T-helper 22 cell (primary cell): ENCODE measurements around the gene UMAD1.

ENCODE experiments used
- DNase-seq: peaks from one replicate; pipeline ENCODE4 v3.0.0-alpha.2; 2020; ENCODE audit warnings: low read depth

Gene UMAD1

DNA sequence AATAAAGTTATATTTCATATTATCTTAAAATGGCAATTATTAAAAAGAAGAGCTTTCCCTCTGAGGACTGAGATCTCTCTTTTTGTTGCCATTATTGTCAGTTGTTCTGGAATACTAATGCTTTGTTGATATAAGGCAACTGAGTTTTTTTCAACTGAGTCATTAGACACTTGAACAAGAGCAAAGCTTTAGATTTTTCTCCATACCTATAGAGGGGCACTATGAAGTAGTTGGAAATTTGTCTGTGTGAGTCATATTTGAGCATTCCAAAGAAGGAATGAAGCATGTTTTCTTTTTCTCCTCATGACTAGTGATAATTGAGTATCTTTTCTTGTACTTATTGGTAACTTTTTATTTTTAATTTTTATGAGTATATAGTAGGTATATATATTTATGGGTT is 53.3 kb downstream of the UMAD1 start:
- no peak for DNase-seq

DNA sequence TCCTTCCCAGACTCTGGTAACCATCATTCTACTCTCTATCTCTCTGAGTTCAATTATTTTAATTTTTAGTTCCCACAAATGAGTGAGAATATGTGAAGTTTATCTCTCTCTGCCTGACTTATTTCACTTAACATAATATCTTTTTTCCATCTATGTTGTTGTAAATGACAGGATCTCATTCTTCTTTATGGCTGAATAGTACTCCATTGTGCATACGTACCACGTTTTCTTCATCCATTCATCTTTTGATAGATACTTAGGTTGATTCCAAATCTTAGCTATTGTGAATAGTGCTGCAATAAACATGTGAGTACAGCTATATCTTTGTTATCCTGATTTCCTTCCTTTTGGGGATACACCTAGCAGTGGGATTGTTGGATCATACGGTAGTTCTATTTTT is 54.0 kb downstream of the UMAD1 start:
- no peak for DNase-seq

DNA sequence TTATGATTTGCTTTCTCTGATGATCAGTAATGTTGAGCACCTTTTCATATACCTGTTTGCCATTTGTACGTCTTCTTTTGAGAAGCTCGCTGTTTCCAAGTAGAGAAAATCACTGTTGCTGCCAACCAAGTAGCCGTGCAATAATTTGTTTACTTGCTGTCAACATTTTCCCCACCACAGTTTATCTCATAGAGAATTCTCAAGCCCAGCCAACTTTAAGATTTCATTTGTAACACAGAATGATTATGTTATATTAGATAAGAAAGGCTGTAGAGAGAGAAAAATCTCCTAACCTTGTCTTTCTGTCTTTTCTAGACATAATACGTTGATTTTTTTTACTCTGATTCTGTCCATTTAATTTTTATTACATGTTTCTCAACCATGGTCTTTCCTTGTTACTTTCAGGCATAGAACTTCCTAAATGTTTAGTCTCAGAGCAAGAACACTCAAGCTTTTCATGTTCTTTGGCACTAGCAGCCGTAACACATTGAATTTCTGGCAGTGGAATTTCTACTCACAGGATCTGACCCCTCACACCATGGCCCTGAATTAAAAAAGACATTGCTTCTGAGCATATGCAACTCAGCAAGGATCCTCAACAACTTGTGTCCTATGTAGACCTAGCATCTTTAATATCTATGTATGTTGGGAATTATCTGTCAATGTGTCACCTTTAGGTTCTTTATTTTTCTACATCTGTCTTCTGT is 54.7 kb downstream of the UMAD1 start:
- no peak for DNase-seq

DNA sequence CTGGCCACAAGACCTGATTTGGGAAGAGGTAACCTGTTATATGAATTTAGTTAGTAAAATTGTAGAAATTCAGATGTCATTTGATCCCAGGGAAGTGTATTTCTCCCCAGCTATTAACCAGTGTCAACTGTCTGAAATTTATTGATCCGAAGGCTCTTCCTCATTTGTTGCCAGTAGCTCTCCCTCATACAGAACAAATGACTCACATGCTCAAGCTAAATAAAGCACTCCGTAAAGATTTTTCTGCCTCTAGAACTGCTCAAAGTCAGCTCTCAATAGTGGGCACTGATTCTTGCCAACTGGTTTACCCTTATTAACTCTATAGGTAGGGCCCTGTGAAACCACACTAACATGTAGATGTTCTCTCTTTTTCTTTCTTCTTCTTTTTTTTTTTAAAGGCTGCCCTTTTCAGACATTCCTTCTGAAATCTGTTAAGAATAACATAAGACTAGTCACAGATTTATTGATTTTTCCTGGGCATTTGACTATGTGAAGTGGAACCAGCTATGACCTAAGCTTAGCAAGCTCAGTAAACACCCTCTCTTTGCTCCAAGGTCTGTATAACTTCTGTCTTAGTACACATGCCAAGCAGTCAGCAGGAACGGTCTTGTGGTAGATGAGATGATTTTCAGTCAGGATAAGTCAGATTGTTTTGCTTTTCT is 56.0 kb downstream of the UMAD1 start:
- no peak for DNase-seq

DNA sequence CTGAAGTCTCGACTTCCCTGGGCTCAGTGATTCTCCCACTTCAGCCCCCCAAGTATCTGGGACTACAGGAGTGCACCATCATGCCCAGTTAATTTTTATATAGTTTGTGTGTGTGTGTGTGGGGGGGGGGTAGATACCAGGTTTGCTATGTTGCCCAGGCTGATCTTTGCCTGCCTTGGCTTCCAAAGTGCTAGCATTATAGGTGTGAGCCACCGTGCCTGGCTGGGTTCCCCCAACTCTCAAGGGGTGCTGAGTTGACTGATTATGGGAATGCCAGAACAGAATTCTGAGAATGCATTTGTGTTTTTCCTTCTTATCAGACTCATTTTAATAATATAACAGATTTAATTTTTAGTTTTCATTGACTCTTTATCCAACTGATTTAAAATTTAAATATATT is 58.4 kb downstream of the UMAD1 start:
- no peak for DNase-seq

DNA sequence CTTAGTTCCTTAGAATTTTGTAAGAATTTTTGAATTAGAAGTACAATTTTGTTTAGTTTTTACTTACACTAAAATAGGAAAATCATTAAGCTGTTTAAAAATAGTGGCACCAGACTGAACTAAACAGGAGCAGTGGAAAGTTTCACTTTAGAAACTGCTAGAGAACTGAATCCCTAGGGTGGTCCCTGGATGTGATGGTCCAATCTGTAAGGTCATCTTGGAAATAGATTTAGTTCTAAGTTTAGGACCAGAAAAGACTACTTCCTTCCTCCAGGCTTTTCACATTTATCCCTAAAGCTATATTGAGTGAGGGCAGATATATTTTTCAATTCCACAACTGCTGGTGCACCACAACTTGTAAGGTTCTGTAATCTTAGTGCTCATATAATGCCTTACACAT is 58.8 kb downstream of the UMAD1 start:
- no peak for DNase-seq

DNA sequence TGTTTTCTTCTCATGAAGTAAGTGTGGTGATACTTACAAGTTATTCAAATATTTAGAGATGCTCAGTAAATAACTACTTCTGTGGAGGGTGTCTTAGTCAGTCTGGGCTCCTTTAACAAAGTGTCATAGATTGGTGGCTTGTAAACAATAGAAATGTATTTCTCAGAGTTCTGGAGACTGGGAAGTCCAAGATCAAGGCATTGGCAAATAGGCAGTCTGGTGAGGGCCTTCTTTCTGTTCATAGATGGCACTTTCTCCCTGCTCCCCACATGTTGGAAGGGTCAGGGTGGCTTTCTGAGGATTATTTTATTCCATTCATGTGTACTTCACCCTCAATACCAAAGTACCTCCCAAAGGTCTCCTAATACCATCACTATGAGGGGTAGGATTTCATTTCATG is 59.4 kb downstream of the UMAD1 start:
- DNase-seq: no peak

DNA sequence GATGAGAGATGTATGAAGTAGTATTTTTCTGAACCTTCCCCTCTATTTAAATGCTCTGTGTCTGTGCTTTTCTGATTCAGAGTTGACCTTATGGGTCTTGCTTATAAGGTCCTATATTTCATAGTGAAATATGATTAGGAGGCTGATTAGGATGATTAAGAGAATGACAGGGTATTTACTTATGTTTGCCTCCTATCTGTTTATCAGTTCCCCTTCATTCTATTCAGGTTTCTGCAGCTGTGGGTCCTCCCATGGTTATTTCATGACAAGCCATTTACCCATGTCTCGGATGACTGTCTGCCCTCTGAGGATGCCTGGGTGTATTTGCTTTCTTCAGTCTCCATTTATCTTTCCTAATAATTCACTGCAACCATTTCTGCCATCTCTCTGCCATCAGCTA is 61.0 kb downstream of the UMAD1 start:
- no peak for DNase-seq

DNA sequence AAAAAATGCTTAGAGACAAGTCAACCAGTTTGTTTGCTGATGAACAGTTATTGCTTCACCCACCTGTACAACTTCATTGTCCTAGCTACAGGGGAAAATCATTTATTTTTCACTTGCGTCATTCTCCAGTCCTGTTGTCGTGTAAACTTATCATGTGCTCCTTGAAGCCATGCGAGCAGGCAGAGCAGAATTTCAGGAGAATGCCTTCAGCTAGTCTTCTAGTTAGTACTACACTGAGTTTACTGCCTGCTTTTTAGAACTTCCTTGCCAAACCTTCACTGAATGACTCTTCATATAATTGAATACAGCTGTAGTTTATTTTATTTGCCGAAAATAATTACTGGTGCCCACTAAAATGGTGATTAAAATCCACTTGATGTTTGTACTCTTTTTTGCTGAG is 62.3 kb downstream of the UMAD1 start:
- DNase-seq: no peak

DNA sequence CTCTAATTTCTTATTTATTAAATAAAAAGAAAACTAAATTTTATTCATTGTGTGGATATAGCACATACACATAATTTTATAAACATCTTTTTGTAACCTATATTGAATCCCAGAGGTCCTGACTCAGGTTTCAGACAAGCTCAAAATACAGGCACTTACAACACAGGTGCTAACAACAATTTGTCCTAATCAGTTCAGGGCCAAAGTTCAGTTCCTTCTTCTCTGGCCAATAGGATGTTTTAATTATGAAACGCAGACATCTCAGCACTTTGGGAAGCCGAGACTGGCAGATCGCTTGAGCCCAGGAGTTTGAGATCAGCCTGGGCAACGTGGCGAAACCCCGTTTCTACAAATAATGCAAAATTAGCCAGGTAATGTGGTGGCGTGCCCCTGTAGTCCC is 62.9 kb downstream of the UMAD1 start:
- DNase-seq: no peak

DNA sequence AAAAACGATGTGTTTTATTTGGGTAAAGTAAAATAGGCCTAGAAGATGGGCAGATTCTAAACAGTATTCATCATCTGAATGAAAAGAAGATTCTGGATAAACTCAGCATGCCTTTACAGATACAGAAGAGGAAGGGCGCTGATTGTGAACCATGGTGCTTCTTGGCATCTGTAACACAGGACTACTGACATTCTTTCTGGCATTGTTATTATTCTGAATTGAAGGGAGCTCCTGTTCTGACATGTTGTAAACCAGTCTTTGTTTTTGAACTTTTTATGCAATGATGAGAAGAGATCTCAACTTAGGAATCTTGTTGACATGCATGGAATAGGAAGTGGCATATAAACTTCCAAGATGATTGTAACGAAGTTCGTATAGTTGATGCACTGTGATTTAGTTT is 64.3 kb downstream of the UMAD1 start:
- DNase-seq: no peak

DNA sequence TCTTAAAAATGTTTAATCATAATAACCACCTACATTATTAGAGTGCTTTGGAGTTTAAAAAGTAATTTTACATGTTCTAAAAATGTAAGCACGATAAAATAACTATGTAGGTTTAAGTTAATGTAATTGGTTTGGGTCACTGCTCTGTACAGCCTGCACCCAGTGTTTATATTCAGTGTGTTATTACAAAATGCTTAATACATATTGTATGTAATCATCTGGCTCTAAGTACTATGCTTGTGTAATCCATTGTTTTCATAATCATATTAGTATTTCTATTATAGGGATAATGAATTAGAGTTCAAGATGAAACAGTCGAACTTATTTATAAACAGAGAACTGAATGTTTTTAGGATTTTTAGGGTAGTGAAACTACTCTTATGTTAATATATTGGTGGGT is 64.8 kb downstream of the UMAD1 start:
- DNase-seq: no peak

DNA sequence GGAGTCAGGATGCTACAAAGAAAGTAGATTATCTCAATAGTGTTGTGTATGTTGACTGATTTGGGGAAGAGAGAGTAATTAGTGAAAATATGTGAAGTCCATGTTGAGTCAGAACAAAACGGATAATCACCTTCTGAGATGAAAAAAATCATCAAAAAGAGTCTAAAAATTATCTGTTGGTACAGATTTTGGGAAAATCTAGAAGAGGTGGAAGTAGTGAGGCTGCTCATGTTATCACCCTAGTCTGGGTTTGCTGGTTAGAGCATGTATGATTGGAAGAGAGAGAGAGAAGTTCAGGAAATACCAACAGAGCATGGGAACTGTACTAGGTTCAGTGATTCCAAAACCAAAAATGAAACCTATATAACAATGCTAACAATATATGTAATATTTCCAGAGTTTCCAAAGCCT is 65.6 kb downstream of the UMAD1 start:
- DNase-seq: no peak

DNA sequence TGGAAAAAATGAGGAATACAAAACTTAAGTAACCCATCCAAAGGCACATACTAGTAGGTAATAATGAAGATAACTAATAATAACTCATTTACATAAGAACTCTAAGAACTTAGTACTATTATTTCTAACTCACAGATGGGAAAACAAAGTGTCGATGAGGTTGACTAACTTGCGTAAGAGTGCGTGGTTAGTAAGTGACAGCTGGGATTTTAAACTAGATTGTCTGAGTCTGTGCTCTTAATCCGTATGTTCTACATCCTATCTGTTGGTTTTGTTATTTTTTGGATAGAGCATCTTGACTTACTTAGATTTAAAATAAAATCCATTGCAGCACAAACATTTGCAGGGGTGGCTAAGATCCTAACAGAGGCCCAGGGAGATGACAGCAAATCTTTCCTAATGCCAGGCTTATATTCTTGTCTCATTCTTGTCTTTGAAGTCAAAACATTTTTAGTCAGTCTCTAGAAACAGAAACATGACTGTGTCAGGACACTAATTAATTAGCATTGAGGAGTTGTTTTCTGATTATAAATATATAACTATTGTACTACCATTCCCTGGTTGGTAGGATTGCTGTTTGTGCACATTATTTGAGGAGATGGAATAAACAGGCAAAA is 66.1 kb downstream of the UMAD1 start:
- DNase-seq: no peak

DNA sequence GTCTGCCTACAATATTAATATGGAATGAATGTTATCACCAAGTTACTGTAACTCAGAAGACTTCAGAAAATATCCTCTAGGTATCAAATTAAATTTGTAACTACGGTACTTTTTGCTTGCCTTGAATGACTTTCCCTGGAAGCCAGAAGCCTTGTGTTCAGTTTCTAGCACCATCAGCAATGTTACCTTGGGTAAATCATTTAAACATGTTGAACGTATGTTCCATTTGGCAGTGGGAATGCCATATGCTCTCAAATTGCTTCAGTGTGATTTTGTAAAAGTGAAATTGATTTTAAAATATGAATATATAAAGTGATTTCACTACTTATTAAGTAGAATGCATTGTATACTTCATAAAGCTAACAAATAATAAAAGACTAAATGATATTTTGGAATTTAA is 66.7 kb downstream of the UMAD1 start:
- no peak for DNase-seq

DNA sequence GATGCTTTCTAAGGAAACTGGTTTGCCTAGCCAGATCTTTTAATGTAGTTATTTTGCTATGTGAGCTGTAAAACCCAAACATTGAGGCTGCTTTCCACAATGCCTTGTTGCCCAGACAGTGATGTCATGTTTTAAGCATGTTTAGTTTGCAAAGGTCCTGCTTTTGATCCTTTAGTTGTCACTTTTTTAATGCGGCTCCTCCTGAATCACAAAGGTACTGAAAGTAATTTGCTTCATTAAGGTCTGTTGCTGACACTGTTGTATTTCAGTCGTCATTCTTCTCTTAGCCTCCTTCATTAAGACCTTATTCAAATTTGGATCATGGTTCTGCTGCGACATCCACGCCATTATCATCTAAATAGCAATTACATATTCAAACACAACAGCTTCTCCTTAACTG is 67.3 kb downstream of the UMAD1 start:
- no peak for DNase-seq

DNA sequence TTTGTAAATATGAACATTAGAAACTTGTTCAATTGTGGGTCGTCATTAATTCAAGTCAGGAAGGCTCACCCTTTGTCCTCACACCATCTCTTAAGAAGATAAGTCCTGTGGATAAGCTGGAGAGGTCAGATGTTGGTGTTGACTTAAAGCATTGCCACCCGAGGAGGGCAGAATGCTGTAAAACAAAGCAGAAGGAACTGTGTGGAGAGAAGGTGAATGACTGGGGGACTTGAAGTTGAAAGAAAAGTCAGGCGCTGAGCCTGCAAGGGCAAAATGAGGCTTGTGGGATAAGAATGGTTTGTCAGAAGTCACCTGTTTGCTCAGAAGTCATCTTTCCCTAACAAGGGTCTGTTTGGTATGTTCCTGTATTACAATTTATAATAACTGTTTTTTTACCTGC is 68.7 kb downstream of the UMAD1 start:
- no peak for DNase-seq

DNA sequence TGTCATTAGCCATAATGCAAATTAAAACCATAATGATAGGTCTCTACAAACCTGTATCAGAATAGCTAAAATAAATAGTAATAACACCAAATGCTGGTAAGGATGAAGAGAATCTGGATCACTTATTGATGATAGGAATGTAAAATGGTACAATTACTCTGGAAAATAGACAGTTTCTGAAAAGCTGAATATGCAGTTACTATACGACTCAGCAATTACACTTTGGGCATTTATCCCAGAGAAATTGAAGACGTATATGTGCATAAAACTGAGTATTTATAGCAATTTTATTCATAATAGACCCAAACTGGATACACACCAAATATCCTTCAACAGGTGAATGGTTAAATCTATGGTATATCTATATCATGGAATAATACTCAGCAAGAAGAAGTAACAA is 69.9 kb downstream of the UMAD1 start:
- DNase-seq: no peak

DNA sequence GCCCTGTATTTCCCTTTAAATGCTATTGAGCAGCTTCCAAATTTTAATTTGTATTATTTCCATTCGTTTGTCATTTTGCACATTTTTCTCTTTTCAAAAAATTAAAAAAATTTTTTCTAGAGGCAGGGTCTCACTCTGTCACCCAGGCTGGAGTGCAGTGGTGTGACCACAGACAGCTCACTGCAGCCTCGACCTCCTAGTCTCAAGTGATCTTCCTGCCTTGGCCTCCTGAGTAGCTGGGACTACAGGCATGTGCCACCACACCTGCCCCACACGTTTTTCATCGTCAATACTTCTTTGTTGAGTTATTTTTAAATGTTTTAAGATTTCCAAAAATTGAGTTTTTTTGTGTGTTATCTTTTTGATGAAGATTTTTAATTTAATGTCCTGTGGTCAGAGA is 73.2 kb downstream of the UMAD1 start:
- DNase-seq: no peak

DNA sequence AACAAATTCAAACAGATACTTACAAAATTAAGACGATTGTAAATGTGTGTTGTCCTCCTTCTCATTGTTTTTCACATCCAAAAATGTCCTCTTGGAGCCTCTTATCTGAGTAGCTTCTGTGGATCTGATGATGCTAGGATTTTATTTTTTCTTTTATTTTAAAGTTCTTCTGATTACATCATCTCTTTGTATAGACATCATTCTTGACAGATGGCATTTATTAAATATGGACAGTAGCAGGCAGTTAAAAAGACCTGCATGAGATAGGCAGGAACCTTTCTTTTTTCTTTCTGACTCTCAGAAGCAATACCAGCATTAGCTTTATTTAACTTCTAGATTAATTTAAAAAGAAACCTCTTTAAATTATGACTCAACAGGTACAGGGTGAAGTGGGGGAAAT is 77.9 kb downstream of the UMAD1 start, which contains the start of gene RPA3:
Gene RPA3, minus strand, starts transcription at position 116 of the 400 bp plus-strand sequence. CDS start 78,189 bp downstream, outside the sequence.
- DNase-seq: no peak

DNA sequence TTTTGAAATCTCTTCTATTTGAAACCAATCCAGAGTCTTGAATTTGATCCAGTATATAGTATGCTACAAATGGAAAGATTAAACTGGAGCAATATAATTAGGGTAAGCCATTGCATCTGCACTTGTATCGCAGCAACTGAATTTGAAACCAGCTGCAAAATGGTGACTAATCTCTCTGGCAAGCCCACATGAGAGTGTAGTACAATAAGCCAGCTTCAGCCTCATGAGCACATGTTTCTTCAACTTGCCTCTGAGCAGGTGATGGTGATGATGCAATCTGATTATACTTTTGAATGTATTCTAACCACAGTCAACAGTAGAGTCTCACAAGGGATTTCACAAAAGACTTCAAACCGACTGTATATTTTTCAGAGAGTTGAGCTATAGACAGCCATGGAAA is 78.7 kb downstream of the UMAD1 start:
- DNase-seq: no peak

DNA sequence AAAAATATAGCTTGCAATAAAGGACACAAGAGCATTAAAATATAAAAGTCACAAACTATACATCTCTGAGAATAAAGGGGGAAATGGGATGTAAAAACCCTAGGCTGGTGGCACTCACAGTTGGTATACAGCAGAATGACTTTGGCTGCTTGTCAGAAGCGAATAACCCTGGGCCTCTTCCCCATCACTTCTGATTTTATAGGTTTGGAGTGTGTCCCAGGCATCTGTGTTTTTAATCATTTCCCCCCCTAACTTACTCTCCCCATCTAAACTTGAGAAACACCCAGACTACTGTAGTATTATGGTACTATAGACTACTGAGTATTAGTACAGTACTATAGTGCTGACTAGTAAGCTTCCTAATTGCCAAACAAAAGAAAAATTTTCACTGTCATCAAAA is 79.6 kb downstream of the UMAD1 start:
- DNase-seq: no peak

DNA sequence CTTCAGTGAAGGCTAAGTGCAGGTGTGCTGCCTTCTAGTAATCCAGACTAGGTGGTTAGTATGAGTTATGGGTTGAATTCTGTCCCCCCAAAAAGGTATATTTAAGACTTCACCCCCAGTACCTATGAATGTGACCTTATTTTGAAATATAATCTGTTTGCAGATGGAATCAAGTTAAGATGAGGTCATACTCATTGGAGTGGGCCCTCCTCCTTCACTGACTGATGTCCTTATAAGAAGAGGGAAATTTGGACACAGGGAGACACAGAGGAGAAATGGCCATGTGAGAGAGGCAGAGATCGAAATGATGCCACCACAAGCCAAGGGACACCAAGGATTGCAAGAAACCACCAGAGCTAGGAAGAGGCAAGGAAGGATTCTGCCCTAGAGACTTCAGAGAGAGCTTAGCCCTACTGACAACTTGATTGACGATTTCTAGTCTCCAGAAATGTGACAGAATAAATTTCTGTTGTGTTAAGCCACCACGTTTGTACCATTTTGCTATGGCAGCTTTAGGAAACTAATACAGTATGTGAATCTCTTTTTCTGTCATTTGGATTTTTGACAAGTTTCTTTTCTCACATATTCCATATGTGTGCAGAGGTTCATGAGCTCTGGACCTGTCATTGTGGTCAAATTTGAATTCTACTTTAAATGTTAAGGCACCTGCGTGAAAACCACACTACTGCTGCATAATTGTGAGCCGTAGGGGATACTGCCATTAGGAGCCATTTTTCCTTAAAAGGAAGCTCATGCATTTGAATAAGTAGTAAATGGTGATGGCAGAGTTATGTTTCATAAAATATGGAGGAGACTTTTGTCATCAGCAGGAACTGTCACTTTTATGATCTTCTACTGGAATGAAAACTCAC is 80.4 kb downstream of the UMAD1 start:
- no peak for DNase-seq
